ENCODE results near the gene COX7A1. TPM values are rescaled to one million over a fixed set of nuclear protein-coding genes. Genes with fewer than 3 reads are reported as not detected.

Gene COX7A1
- total RNA-seq, 2 donors from 2014 or later: not detected

DNA sequence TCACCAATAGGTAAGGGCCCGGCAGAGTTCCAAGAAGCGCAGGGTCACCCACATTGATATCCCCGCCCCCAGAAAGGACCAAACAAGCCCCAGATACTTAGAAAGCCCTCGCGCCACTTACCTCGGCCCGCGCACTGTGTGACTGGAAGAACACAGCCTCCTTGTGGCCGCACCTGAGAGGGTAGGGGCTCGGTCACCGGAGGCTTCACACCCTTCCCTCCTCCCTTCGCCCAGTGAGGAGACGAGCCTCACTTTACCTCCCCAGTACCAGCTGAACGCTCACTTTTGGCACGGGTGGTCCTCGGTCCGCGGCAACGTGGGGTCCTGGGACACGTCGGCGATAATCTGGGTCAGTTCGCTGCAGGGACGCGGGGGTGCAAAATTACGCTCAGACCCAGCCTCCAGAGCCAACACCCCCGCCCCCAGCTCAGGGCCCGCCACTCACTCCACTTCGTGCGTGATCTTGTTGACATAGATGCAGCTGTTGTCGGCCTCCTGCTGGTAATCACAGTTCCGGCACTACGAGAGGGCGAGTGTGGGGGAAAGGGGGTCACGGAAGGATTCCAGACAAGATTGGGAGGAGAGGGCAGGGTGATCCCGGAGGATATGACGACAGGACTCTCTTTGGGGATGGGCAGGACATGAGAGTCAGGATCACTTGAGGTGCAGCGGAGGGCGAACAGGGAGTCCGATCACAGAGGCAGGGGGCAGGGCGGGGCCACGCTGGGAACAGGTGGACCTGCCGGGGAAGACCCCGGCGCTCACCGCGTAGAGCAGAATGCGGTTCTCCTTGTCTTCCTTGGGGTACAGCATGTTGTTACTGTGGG, 38.1 kb downstream of the COX7A1 start:
- Mint-ChIP-seq H3K27ac (peak overlapping the region; percentile 98), H3K27me3 (ENCODE audit: low read depth) (no peaks in the 10 kb centered on the region), H3K36me3 (ENCODE audit: insufficient read depth in 2 of 2) (peaks cover 9 to 13% of the 10 kb centered on the region in 2 donors), H3K9me3 (no peaks in the 10 kb centered on the region), H3K4me1 (ENCODE audit: low read depth) (peaks cover 39% of the 10 kb centered on the region), H3K4me3 (peak overlapping the region; percentile 97 to 98)
- DNase-seq (peak; percentile 20 to 28), ATAC-seq (replicated peaks in 1 of 2) (no peak)

- Mint-ChIP-seq H3K4me1 (ENCODE audit: low read depth) (peaks cover 39% of the 10 kb centered on the region), H3K36me3 (ENCODE audit: insufficient read depth in 2 of 2) (peaks cover 9 to 13% of the 10 kb centered on the region in 2 donors)
- DNase-seq: no peak
Measured at GRCh38 chr19:36113425-36113824, 38.8 kb downstream of the COX7A1 start.

GRCh38 chr19:36112678-36113077, 39.6 kb downstream of the COX7A1 start:
- Mint-ChIP-seq H3K4me3 (peak overlapping the region; percentile 97 to 98), H3K36me3 (ENCODE audit: insufficient read depth in 2 of 2) (peaks cover 6 to 7% of the 10 kb centered on the region in 2 donors), H3K27me3 (ENCODE audit: low read depth) (no peaks in the 10 kb centered on the region), H3K27ac (no peak overlapping the region), H3K4me1 (ENCODE audit: low read depth) (peaks cover 33% of the 10 kb centered on the region), H3K9me3 (no peaks in the 10 kb centered on the region)
- ATAC-seq (replicated peaks in 1 of 2) (no peak), DNase-seq (no peak)

More at GRCh38 chr19:36113425-36113824, 38.8 kb downstream of the COX7A1 start:
- peak overlapping the region; percentile 69 for H3K27ac Mint-ChIP-seq
- H3K4me3 Mint-ChIP-seq: peak overlapping the region; percentile 97 to 98
- no peaks in the 10 kb centered on the region for H3K27me3 Mint-ChIP-seq (ENCODE audit: low read depth)
- no peaks in the 10 kb centered on the region for H3K9me3 Mint-ChIP-seq
- no peak for ATAC-seq (replicated peaks in 1 of 2)

DNA sequence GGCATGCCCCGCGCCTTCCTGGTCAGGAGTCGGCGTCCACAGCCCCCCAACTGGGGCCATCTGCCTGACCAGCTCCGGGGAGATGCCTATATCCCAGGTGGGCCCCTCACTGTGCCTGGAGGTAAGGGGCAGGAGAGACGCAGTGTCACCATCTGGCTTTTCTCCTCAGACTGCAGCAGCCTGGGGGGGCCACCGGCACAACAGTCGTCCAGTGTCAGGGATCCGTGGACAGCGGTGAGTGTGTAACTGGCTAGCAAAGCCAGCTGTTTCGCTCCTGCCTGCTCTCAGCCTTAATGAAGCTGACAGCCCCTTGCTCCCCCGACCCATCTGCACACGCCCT, 41.1 kb downstream of the COX7A1 start:
- ATAC-seq (replicated peaks in 1 of 2): no peak
- H3K36me3 Mint-ChIP-seq (ENCODE audit: insufficient read depth in 2 of 2): peaks cover 4 to 6% of the 10 kb centered on the region in 2 donors
- peaks cover 21% of the 10 kb centered on the region for H3K4me1 Mint-ChIP-seq (ENCODE audit: low read depth)
- H3K9me3 Mint-ChIP-seq: no peaks in the 10 kb centered on the region
- no peaks in the 10 kb centered on the region for H3K27me3 Mint-ChIP-seq (ENCODE audit: low read depth)
- DNase-seq: no peak
- no peak overlapping the region for H3K4me3 Mint-ChIP-seq
- H3K27ac Mint-ChIP-seq: no peak overlapping the region

DNA sequence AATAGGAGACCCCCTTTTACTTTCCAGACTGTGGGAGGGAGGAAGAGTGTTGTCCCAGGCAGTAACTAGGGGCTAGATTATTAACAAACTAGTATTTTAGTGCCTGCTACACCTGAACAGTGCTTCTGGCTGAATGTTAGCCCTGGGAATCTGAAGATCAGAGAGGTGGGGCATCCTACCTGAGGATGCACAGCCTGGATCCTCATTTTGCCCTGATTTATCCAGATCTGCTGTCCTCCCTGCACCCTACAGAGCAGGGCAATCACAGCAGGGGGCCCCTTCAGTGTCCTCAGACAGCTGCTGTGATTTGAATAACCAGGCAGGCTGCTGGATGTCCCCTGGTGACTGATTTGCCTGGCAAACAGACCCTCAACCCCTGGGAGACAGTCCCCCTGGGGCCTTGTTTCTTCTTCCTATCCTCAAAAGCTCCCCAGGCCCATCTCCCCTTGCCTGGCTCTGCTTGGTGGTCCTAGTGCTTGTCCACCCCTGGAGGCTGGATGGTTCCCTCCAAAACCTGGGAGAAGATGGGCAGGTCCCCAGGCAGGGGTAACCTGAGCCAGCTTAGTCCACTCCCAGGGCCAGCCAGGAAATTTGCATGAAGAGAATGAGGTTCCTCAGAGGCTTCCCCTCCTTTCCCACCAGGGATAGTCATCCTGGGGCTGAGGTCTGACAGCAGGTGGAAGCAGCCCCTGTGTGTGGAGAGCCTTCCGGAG, 41.6 kb downstream of the COX7A1 start, which contains the start of gene OVOL3:
Gene OVOL3, plus strand, starts transcription at position 657 of the 713 bp plus-strand sequence. CDS start 60 bp downstream, outside the sequence.
- peaks cover 4 to 6% of the 10 kb centered on the region in 2 donors for H3K36me3 Mint-ChIP-seq (ENCODE audit: insufficient read depth in 2 of 2)
- H3K9me3 Mint-ChIP-seq: no peaks in the 10 kb centered on the region
- no peak within 1 kb of the TSS for H3K27ac Mint-ChIP-seq
- DNase-seq (no peak), ATAC-seq (replicated peaks in 1 of 2) (no peak)
- no peak within 1 kb of the TSS for H3K4me3 Mint-ChIP-seq
- no peaks in the 10 kb centered on the region for H3K27me3 Mint-ChIP-seq (ENCODE audit: low read depth)
- peaks cover 17% of the 10 kb centered on the region for H3K4me1 Mint-ChIP-seq (ENCODE audit: low read depth)

GRCh38 chr19:36108684-36109083, 43.6 kb downstream of the COX7A1 start:
- Mint-ChIP-seq H3K4me1 (ENCODE audit: low read depth) (peaks cover 10% of the 10 kb centered on the region), H3K27me3 (ENCODE audit: low read depth) (no peaks in the 10 kb centered on the region), H3K36me3 (ENCODE audit: insufficient read depth in 2 of 2) (peaks cover 4 to 5% of the 10 kb centered on the region in 2 donors), H3K9me3 (no peaks in the 10 kb centered on the region), H3K4me3 (no peak overlapping the region), H3K27ac (no peak overlapping the region)
- ATAC-seq (replicated peaks in 1 of 2) (no peak), DNase-seq (no peak)

- Mint-ChIP-seq H3K4me1 (ENCODE audit: low read depth) (no peaks in the 10 kb centered on the region), H3K4me3 (no peak overlapping the region), H3K27ac (no peak overlapping the region), H3K9me3 (no peaks in the 10 kb centered on the region), H3K27me3 (ENCODE audit: low read depth) (no peaks in the 10 kb centered on the region), H3K36me3 (ENCODE audit: insufficient read depth in 2 of 2) (peaks cover 0 to 2% of the 10 kb centered on the region in 2 donors)
- ATAC-seq (replicated peaks in 1 of 2) (no peak), DNase-seq (no peak)
Measured at GRCh38 chr19:36106991-36107390, 45.3 kb downstream of the COX7A1 start.

- H3K4me3 Mint-ChIP-seq: no peak overlapping the region
- ATAC-seq (replicated peaks in 1 of 2) (no peak), DNase-seq (no peak)
- H3K27ac Mint-ChIP-seq: no peak overlapping the region
- H3K4me1 Mint-ChIP-seq (ENCODE audit: low read depth): no peaks in the 10 kb centered on the region
- H3K36me3 Mint-ChIP-seq (ENCODE audit: insufficient read depth in 2 of 2): peaks cover 0 to under 1% of the 10 kb centered on the region in 2 donors
- no peaks in the 10 kb centered on the region for H3K9me3 Mint-ChIP-seq
- H3K27me3 Mint-ChIP-seq (ENCODE audit: low read depth): no peaks in the 10 kb centered on the region
Measured at GRCh38 chr19:36106441-36106840, 45.8 kb downstream of the COX7A1 start.

DNA sequence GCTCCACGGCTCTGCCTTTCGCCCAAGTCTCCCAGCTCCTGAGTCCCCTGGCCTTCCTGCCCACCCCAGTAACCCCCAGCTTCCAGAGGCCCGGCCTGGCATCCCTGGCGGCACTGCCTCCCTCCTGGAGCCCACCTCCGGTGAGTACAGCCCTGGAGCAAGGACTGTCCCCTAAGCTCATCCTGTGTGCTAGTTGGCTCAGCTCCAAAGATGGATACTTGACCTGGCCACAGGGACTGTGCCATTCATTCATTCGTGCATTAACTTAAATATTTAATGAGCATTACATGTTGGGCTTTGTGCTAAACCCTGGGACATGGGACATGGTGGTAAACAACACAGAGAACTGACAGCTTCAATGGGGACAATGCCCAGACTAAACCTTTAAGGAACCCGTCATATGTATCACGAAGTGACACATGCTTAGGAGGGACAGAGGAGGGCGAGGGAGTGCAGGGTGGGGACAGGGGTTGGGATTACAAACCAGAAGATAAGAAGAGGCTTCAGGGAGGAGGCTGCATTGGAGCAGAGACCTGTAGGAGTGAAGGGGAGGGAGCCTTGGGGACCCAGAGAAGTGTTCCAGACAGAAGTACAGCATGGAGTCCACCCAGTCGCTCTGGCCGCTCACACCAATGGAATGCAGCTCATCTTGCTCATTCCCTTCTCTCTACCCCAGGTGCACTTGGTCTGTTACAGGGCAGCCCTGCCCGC, 48.2 kb downstream of the COX7A1 start:
- Mint-ChIP-seq H3K27me3 (ENCODE audit: low read depth) (no peaks in the 10 kb centered on the region), H3K27ac (no peak overlapping the region), H3K4me3 (no peak overlapping the region), H3K9me3 (no peaks in the 10 kb centered on the region), H3K4me1 (ENCODE audit: low read depth) (no peaks in the 10 kb centered on the region), H3K36me3 (ENCODE audit: insufficient read depth in 2 of 2) (no peaks in the 10 kb centered on the region)
- no peak for ATAC-seq (replicated peaks in 1 of 2)
- no peak for DNase-seq

- DNase-seq (no peak), ATAC-seq (replicated peaks in 1 of 2) (no peak)
- Mint-ChIP-seq H3K27ac (no peak overlapping the region), H3K4me3 (no peak overlapping the region), H3K4me1 (ENCODE audit: low read depth) (no peaks in the 10 kb centered on the region), H3K36me3 (ENCODE audit: insufficient read depth in 2 of 2) (peaks cover 0 to 2% of the 10 kb centered on the region in 2 donors), H3K9me3 (no peaks in the 10 kb centered on the region), H3K27me3 (ENCODE audit: low read depth) (no peaks in the 10 kb centered on the region)
Measured at GRCh38 chr19:36103040-36103626, 49.1 kb downstream of the COX7A1 start.

- no peaks in the 10 kb centered on the region for H3K27me3 Mint-ChIP-seq (ENCODE audit: low read depth)
- no peaks in the 10 kb centered on the region for H3K4me1 Mint-ChIP-seq (ENCODE audit: low read depth)
- DNase-seq (no peak), ATAC-seq (replicated peaks in 1 of 2) (no peak)
- H3K4me3 Mint-ChIP-seq: no peak overlapping the region
- no peaks in the 10 kb centered on the region for H3K9me3 Mint-ChIP-seq
- H3K27ac Mint-ChIP-seq: no peak overlapping the region
- H3K36me3 Mint-ChIP-seq (ENCODE audit: insufficient read depth in 2 of 2): peaks cover 3 to 7% of the 10 kb centered on the region in 2 donors
Measured at GRCh38 chr19:36101550-36102327, 50.5 kb downstream of the COX7A1 start.

Measured in activated T-cell treated with anti-CD3 and anti-CD28 coated beads, Interleukin-2, amount 50 U/mL, for 72 hours (primary cell).